ENCODE results near the gene SLC15A4.

SLC15A4 gene

GRCh38 chr12:128827724-128828123, 4.0 kb upstream of the SLC15A4 start:
- H3K9ac ChIP-seq, result no peak overlapping the region
- no peak overlapping the region for H3K4me2 ChIP-seq
- H3K4me3 ChIP-seq (IDR thresholded peaks at IDR 0.05; ENCODE audit: insufficient read depth, low read depth, low read length), result no peak overlapping the region
- 0 out of 2 replicates have a peak, but pooled peaks cover 5% of the 10 kb centered on the region for H3K79me2 ChIP-seq (ENCODE audit: insufficient read depth, low read depth)
- H3K4me1 ChIP-seq (ENCODE audit: low read depth, poor library complexity, severe bottlenecking), result peaks cover 15% of the 10 kb centered on the region
- no peaks in the 10 kb centered on the region for H3K36me3 ChIP-seq (ENCODE audit: insufficient read depth)
- no peak for TF ChIP-seq CTCF (conservative IDR thresholded peaks at IDR 0.05; ENCODE audit: low read depth, low read length)
- no peaks in the 10 kb centered on the region for H4K20me1 ChIP-seq (ENCODE audit: insufficient read depth)
- H2AFZ ChIP-seq (ENCODE audit: low read depth), result no peak overlapping the region
- no peaks in the 10 kb centered on the region for H3K27me3 ChIP-seq (ENCODE audit: insufficient read depth, low read depth)
- H3K27ac ChIP-seq, result no peak overlapping the region

GRCh38 chr12:128825835-128826234, 2.1 kb upstream of the SLC15A4 start:
- Histone ChIP-seq H3K27me3 (ENCODE audit: insufficient read depth, low read depth) (no peaks in the 10 kb centered on the region), H3K4me2 (no peak overlapping the region), H3K9ac (no peak overlapping the region), H3K4me3 (IDR thresholded peaks at IDR 0.05; ENCODE audit: insufficient read depth, low read depth, low read length) (no peak overlapping the region), H3K79me2 (ENCODE audit: insufficient read depth, low read depth) (peaks cover 19% of the 10 kb centered on the region; the same call in 1 of the 2 replicates), H4K20me1 (ENCODE audit: insufficient read depth) (no peaks in the 10 kb centered on the region), H3K27ac (no peak overlapping the region), H3K36me3 (ENCODE audit: insufficient read depth) (no peaks in the 10 kb centered on the region), H2AFZ (ENCODE audit: low read depth) (no peak overlapping the region), H3K4me1 (ENCODE audit: low read depth, poor library complexity, severe bottlenecking) (peaks cover 9% of the 10 kb centered on the region)
- TF ChIP-seq CTCF (conservative IDR thresholded peaks at IDR 0.05; ENCODE audit: low read depth, low read length), result no peak

GRCh38 chr12:128823216-128823915, 392 bp downstream of the SLC15A4 start:
- H3K9ac ChIP-seq, result peak overlapping the region; percentile 60; the same call in 1 of the 2 replicates
- H3K4me2 ChIP-seq, result peak overlapping the region; percentile 48; the same call in 1 of the 2 replicates
- peak overlapping the region; percentile 30; the same call in 1 of the 2 replicates for H3K27ac ChIP-seq
- no peak overlapping the region for H3K4me3 ChIP-seq (IDR thresholded peaks at IDR 0.05; ENCODE audit: insufficient read depth, low read depth, low read length)
- H3K79me2 ChIP-seq (ENCODE audit: insufficient read depth, low read depth), result peaks cover 41% of the 10 kb centered on the region; the same call in 1 of the 2 replicates
- H3K36me3 ChIP-seq (ENCODE audit: insufficient read depth), result no peaks in the 10 kb centered on the region
- no peak for TF ChIP-seq CTCF (conservative IDR thresholded peaks at IDR 0.05; ENCODE audit: low read depth, low read length)
- H4K20me1 ChIP-seq (ENCODE audit: insufficient read depth), result no peaks in the 10 kb centered on the region
- H3K27me3 ChIP-seq (ENCODE audit: insufficient read depth, low read depth), result no peaks in the 10 kb centered on the region
- no peaks in the 10 kb centered on the region for H3K4me1 ChIP-seq (ENCODE audit: low read depth, poor library complexity, severe bottlenecking)
- peak overlapping the region; percentile 22; the same call in 1 of the 2 replicates for H2AFZ ChIP-seq (ENCODE audit: low read depth)

- Histone ChIP-seq H3K36me3 (ENCODE audit: insufficient read depth) (no peaks in the 10 kb centered on the region), H3K4me1 (ENCODE audit: low read depth, poor library complexity, severe bottlenecking) (no peaks in the 10 kb centered on the region), H3K4me2 (no peak overlapping the region), H3K27ac (no peak overlapping the region), H2AFZ (ENCODE audit: low read depth) (no peak overlapping the region), H3K9ac (no peak overlapping the region), H3K4me3 (IDR thresholded peaks at IDR 0.05; ENCODE audit: insufficient read depth, low read depth, low read length) (no peak overlapping the region), H3K79me2 (ENCODE audit: insufficient read depth, low read depth) (peaks cover 66% of the 10 kb centered on the region; the same call in 1 of the 2 replicates), H3K27me3 (ENCODE audit: insufficient read depth, low read depth) (no peaks in the 10 kb centered on the region), H4K20me1 (ENCODE audit: insufficient read depth) (no peaks in the 10 kb centered on the region)
- TF ChIP-seq CTCF (conservative IDR thresholded peaks at IDR 0.05; ENCODE audit: low read depth, low read length), result no peak
Measured at GRCh38 chr12:128820723-128821432, 2.9 kb downstream of the SLC15A4 start.
